Measurements from ENCODE around the gene PADI4.

The PADI4 gene

GRCh38 chr1:17348593-17349234, 40.7 kb downstream of the PADI4 start:
- no peaks in the 10 kb centered on the region for H3K9me3 ChIP-seq (ENCODE audit: control insufficient read depth, low read length)
- no peak overlapping the region for H3K4me3 ChIP-seq (ENCODE audit: low read depth, low read length)
- no peak overlapping the region for H3K9ac ChIP-seq
- H3K27me3 ChIP-seq (ENCODE audit: control insufficient read depth, insufficient read depth, low read length): no peaks in the 10 kb centered on the region
- H3K4me2 ChIP-seq (ENCODE audit: low read length): no peak overlapping the region
- H3K79me2 ChIP-seq: no peaks in the 10 kb centered on the region
- H2AFZ ChIP-seq: no peak overlapping the region
- no peak for TF ChIP-seq CTCF (IDR thresholded peaks at IDR 0.05)
- no peak overlapping the region for H3K27ac ChIP-seq
- H3K4me1 ChIP-seq: no peaks in the 10 kb centered on the region
- no peaks in the 10 kb centered on the region for H3K36me3 ChIP-seq (ENCODE audit: control insufficient read depth, insufficient read depth, low read length)

GRCh38 chr1:17350083-17350482, 42.1 kb downstream of the PADI4 start:
- Histone ChIP-seq H3K4me3 (ENCODE audit: low read depth, low read length) (no peak overlapping the region), H3K9me3 (ENCODE audit: control insufficient read depth, low read length) (no peaks in the 10 kb centered on the region), H3K4me1 (no peaks in the 10 kb centered on the region)

GRCh38 chr1:17350928-17351446, 43.0 kb downstream of the PADI4 start:
- Histone ChIP-seq H3K27me3 (ENCODE audit: control insufficient read depth, insufficient read depth, low read length) (no peaks in the 10 kb centered on the region), H3K4me2 (ENCODE audit: low read length) (no peak overlapping the region), H2AFZ (no peak overlapping the region), H3K79me2 (no peaks in the 10 kb centered on the region), H3K9me3 (ENCODE audit: control insufficient read depth, low read length) (no peaks in the 10 kb centered on the region), H3K36me3 (ENCODE audit: control insufficient read depth, insufficient read depth, low read length) (no peaks in the 10 kb centered on the region), H3K4me3 (ENCODE audit: low read depth, low read length) (no peak overlapping the region), H3K4me1 (no peaks in the 10 kb centered on the region), H3K27ac (no peak overlapping the region), H3K9ac (no peak overlapping the region)
- TF ChIP-seq CTCF (IDR thresholded peaks at IDR 0.05): no peak

More at GRCh38 chr1:17350083-17350482, 42.1 kb downstream of the PADI4 start:
- TF ChIP-seq CTCF (IDR thresholded peaks at IDR 0.05): no peak
- no peaks in the 10 kb centered on the region for H3K27me3 ChIP-seq (ENCODE audit: control insufficient read depth, insufficient read depth, low read length)
- H3K27ac ChIP-seq: no peak overlapping the region
- no peak overlapping the region for H2AFZ ChIP-seq
- H3K9ac ChIP-seq: no peak overlapping the region
- H3K36me3 ChIP-seq (ENCODE audit: control insufficient read depth, insufficient read depth, low read length): no peaks in the 10 kb centered on the region
- H3K4me2 ChIP-seq (ENCODE audit: low read length): no peak overlapping the region
- H3K79me2 ChIP-seq: no peaks in the 10 kb centered on the region

- Histone ChIP-seq H3K79me2 (no peaks in the 10 kb centered on the region), H3K27ac (no peak overlapping the region), H3K36me3 (ENCODE audit: control insufficient read depth, insufficient read depth, low read length) (no peaks in the 10 kb centered on the region), H3K9ac (no peak overlapping the region), H3K4me3 (ENCODE audit: low read depth, low read length) (no peak overlapping the region), H3K4me1 (no peaks in the 10 kb centered on the region), H3K4me2 (ENCODE audit: low read length) (no peak overlapping the region), H2AFZ (no peak overlapping the region), H3K27me3 (ENCODE audit: control insufficient read depth, insufficient read depth, low read length) (no peaks in the 10 kb centered on the region), H3K9me3 (ENCODE audit: control insufficient read depth, low read length) (no peaks in the 10 kb centered on the region)
- no peak for TF ChIP-seq CTCF (IDR thresholded peaks at IDR 0.05)
Observed at GRCh38 chr1:17351598-17352324, 43.8 kb downstream of the PADI4 start.

Measured in parathyroid adenoma (tissue), 2 donors.